Measurements from ENCODE around the gene ABLIM1. TPM values are rescaled to one million over a fixed set of nuclear protein-coding genes. Genes with fewer than 3 reads are reported as not detected.

ABLIM1 gene
- total RNA-seq, 2 donors from 2014 or later: 141 to 184 TPM

DNA sequence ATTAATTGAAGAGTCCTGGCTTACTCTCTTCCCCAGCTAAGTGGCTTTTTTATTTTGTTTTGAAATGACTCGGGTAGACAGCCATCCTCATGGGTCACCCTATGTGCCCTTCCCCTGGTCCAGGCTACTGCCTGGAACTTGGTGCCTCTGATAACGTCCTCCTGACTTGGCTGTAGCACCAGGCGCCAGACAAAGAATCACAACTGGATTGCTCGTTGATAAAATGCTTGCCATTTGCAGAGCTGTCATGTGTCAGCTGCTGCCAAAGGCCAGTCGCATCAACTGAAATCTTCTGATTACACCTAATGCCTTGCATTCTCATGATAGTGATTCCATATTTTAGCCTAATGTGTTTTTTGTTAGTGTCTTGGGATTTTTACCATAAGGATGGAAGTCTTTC is 27.4 kb upstream of the ABLIM1 start:
- Mint-ChIP-seq H3K27me3 (peaks cover 16% of the 10 kb centered on the region), H3K27ac (no peak overlapping the region), H3K4me3 (no peak overlapping the region), H3K36me3 (ENCODE audit: low read depth) (no peaks in the 10 kb centered on the region), H3K4me1 (peaks cover 2% of the 10 kb centered on the region)
- DNase-seq: no peak
- H3K9me3 ChIP-seq (ENCODE audit: control insufficient read depth, low read length, poor library complexity, severe bottlenecking): no peaks in the 10 kb centered on the region
- no peak for ATAC-seq

- Mint-ChIP-seq H3K4me1 (peaks cover 2% of the 10 kb centered on the region), H3K27ac (no peak overlapping the region), H3K27me3 (peaks cover 18% of the 10 kb centered on the region), H3K4me3 (no peak overlapping the region), H3K36me3 (ENCODE audit: low read depth) (no peaks in the 10 kb centered on the region)
- no peak for ATAC-seq
- DNase-seq: no peak
- H3K9me3 ChIP-seq (ENCODE audit: control insufficient read depth, low read length, poor library complexity, severe bottlenecking): no peaks in the 10 kb centered on the region
Measured at GRCh38 chr10:114684822-114685209, 26.7 kb upstream of the ABLIM1 start.

DNA sequence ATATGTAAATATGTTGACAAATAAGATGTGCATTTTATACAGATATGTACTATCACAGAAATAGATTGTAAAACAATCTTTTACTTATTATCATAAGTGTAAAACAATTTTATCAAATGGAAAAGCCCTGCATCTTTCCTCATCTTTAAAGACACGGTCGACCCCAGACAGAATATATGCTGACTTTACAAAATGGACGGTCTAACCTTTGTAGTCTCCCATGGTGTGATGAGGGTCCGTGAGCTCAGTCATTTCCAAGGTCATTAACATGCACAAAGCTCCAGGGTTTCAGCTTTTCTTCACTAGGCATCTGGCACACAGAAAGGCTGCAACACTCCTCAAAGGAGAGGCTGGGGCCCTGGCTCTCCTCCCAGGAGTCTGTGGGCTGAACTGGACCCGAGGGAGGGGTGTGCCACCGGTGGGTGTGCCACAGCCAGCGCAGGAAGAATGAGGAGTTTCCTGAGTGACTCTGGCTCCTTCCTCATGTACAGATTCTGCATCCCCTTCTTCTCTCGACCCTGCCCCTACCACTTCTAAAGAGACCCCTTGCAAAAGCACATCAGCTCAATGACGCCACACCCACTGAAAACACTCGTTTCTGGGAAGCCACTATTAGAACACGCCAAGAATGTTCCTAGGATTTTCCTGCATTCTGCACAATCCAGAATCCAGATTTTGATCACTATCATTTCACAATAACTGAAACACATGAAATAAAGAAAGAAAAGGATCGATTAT is 26.2 kb upstream of the ABLIM1 start:
- no peak for DNase-seq
- peaks cover 18% of the 10 kb centered on the region for H3K27me3 Mint-ChIP-seq

GRCh38 chr10:114683593-114683992 is 25.5 kb upstream of the ABLIM1 start:
- no peaks in the 10 kb centered on the region for H3K36me3 Mint-ChIP-seq (ENCODE audit: low read depth)
- no peak for DNase-seq
- no peak overlapping the region for H3K27ac Mint-ChIP-seq
- H3K4me1 Mint-ChIP-seq: peaks cover 4% of the 10 kb centered on the region
- no peaks in the 10 kb centered on the region for H3K9me3 ChIP-seq (ENCODE audit: control insufficient read depth, low read length, poor library complexity, severe bottlenecking)
- no peak overlapping the region for H3K4me3 Mint-ChIP-seq
- peaks cover 18% of the 10 kb centered on the region for H3K27me3 Mint-ChIP-seq
- no peak for ATAC-seq

More for the DNA sequence above, 26.2 kb upstream of the ABLIM1 start:
- no peaks in the 10 kb centered on the region for H3K9me3 ChIP-seq (ENCODE audit: control insufficient read depth, low read length, poor library complexity, severe bottlenecking)
- H3K4me1 Mint-ChIP-seq: peaks cover 2% of the 10 kb centered on the region
- no peak overlapping the region for H3K27ac Mint-ChIP-seq
- ATAC-seq: no peak
- H3K4me3 Mint-ChIP-seq: no peak overlapping the region
- no peaks in the 10 kb centered on the region for H3K36me3 Mint-ChIP-seq (ENCODE audit: low read depth)

DNA sequence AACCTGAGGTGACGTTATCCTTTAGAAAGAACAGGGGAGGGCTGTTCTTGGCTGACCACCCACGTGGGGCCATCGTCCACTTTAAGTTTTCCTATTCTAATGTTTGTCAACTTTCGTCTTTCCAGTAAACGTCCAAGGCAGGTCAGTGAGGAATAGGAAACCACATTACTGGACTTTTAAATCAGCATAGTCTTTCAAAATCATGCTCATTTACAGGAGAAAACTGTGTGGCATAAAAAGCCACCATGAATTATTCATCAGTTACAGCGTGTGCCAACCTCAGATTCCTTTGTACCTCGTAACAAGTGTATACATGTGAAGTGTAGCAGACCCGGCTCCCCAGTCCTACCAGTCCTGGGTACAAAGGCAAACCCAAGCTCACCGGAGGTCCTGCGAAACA is 25.1 kb upstream of the ABLIM1 start:
- Mint-ChIP-seq H3K27ac (no peak overlapping the region), H3K4me1 (peaks cover 4% of the 10 kb centered on the region), H3K27me3 (peaks cover 18% of the 10 kb centered on the region), H3K4me3 (no peak overlapping the region), H3K36me3 (ENCODE audit: low read depth) (no peaks in the 10 kb centered on the region)
- no peak for DNase-seq
- no peaks in the 10 kb centered on the region for H3K9me3 ChIP-seq (ENCODE audit: control insufficient read depth, low read length, poor library complexity, severe bottlenecking)
- ATAC-seq: no peak

GRCh38 chr10:114682532-114682931 is 24.5 kb upstream of the ABLIM1 start:
- ATAC-seq (no peak), DNase-seq (no peak)
- peaks cover 4% of the 10 kb centered on the region for H3K4me1 Mint-ChIP-seq
- peaks cover 18% of the 10 kb centered on the region for H3K27me3 Mint-ChIP-seq
- no peak overlapping the region for H3K27ac Mint-ChIP-seq
- no peaks in the 10 kb centered on the region for H3K36me3 Mint-ChIP-seq (ENCODE audit: low read depth)
- H3K9me3 ChIP-seq (ENCODE audit: control insufficient read depth, low read length, poor library complexity, severe bottlenecking): no peaks in the 10 kb centered on the region
- no peak overlapping the region for H3K4me3 Mint-ChIP-seq

- no peaks in the 10 kb centered on the region for H3K9me3 ChIP-seq (ENCODE audit: control insufficient read depth, low read length, poor library complexity, severe bottlenecking)
- H3K4me3 Mint-ChIP-seq: no peak overlapping the region
- DNase-seq (no peak), ATAC-seq (no peak)
- peaks cover 4% of the 10 kb centered on the region for H3K4me1 Mint-ChIP-seq
- peaks cover 18% of the 10 kb centered on the region for H3K27me3 Mint-ChIP-seq
- H3K27ac Mint-ChIP-seq: no peak overlapping the region
- H3K36me3 Mint-ChIP-seq (ENCODE audit: low read depth): no peaks in the 10 kb centered on the region
Measured at GRCh38 chr10:114682121-114682520, 24.0 kb upstream of the ABLIM1 start.

DNA sequence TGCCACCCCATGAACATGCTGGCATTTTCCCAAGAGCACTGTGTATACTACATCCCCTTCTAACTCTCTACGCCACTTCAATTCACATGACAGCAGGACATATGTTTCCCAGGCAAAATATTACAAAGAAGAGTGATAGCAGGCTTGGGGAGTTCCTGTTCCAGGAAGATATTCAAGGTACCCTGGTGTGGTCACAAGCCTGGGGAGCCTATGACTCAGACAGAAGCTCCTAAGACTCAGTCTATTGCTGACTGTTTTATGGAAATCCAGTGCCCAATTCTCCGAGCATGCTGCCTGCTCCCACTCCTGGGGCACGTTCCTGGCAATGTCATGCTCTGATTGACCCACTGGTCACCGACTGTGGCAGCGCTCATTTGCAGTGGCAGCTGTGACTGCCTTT is 23.5 kb upstream of the ABLIM1 start:
- Mint-ChIP-seq H3K4me1 (peaks cover 4% of the 10 kb centered on the region), H3K4me3 (no peak overlapping the region), H3K27me3 (peaks cover 18% of the 10 kb centered on the region), H3K36me3 (ENCODE audit: low read depth) (no peaks in the 10 kb centered on the region), H3K27ac (no peak overlapping the region)
- ATAC-seq (no peak), DNase-seq (no peak)
- no peaks in the 10 kb centered on the region for H3K9me3 ChIP-seq (ENCODE audit: control insufficient read depth, low read length, poor library complexity, severe bottlenecking)

DNA sequence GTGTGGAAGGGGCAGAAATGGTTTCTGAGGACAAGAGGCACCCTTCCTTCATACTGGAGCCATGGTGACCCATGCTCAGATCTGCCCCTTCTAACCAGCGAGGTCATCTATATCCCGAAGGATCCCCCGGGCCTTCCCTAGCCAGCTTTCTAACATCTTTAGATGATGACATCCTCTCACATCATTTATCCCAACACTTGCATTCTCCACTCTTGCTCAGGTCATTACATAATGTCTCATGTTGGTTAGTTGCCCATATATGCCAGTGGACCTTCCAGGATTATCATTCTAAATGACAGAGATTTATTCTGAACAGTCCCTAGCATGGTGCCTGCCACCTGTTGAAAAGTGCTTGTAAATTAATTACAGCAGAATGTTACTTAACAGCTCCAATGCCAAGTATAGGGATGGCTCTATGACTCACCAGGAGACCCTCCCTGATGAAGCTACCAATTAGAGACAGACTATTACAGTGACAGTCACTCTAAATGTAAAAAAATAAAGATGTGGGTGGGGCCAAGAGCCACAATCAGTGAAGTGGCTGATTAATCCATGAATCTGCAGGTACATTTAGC is 22.6 kb upstream of the ABLIM1 start:
- no peak for ATAC-seq
- no peak overlapping the region for H3K4me3 Mint-ChIP-seq
- no peak for DNase-seq
- peaks cover 4% of the 10 kb centered on the region for H3K4me1 Mint-ChIP-seq
- no peaks in the 10 kb centered on the region for H3K36me3 Mint-ChIP-seq (ENCODE audit: low read depth)
- H3K27me3 Mint-ChIP-seq: peaks cover 18% of the 10 kb centered on the region
- no peak overlapping the region for H3K27ac Mint-ChIP-seq
- H3K9me3 ChIP-seq (ENCODE audit: control insufficient read depth, low read length, poor library complexity, severe bottlenecking): no peaks in the 10 kb centered on the region

- no peaks in the 10 kb centered on the region for H3K36me3 Mint-ChIP-seq (ENCODE audit: low read depth)
- no peak overlapping the region for H3K27ac Mint-ChIP-seq
- H3K27me3 Mint-ChIP-seq: peaks cover 18% of the 10 kb centered on the region
- no peak for DNase-seq
- peaks cover 4% of the 10 kb centered on the region for H3K4me1 Mint-ChIP-seq
- ATAC-seq: no peak
- no peaks in the 10 kb centered on the region for H3K9me3 ChIP-seq (ENCODE audit: control insufficient read depth, low read length, poor library complexity, severe bottlenecking)
- no peak overlapping the region for H3K4me3 Mint-ChIP-seq
Measured at GRCh38 chr10:114679552-114679951, 21.5 kb upstream of the ABLIM1 start.

DNA sequence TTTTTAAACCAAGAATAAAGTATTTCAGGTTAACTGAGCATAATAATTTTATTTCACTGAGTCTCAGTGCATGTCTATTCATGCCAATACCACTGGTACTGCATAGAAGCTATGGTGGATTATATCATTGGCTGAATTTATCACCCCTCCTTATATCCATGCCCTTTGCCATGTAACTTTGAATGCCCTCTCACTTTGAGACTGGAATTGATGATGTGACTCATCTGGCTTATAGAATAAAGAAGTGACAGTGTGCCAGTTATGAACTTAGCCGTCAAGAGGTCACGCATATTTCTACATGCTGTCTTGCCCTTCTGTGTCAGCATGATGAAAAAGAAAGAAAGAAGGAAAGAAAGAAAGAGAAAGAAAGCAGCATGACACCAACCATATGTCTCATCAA is 20.7 kb upstream of the ABLIM1 start:
- Mint-ChIP-seq H3K27ac (no peak overlapping the region), H3K4me3 (no peak overlapping the region), H3K4me1 (peaks cover 4% of the 10 kb centered on the region)

DNA sequence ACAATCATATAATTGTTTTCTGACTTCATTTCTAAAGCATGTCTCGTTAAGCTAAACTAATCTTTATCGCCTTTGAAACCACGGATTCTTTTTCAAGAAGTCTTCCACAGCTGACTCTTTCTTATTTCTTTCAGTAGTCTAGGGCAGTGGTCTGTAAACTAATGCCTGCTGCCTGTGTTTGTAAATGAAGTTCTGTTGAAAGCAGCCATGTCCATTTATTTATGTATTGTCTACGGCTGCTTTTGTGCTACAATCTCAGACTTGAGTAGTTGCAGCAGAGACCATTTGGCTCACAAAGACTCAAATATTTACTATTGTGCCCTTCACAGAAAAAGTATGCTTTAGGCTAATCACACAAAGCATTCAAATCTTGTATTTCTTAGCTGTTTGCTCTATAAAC is 20.3 kb upstream of the ABLIM1 start:
- H3K36me3 Mint-ChIP-seq (ENCODE audit: low read depth): no peaks in the 10 kb centered on the region
- no peak for DNase-seq
- H3K27ac Mint-ChIP-seq: no peak overlapping the region
- H3K27me3 Mint-ChIP-seq: peaks cover 18% of the 10 kb centered on the region
- no peak for ATAC-seq
- H3K4me1 Mint-ChIP-seq: peaks cover 5% of the 10 kb centered on the region
- no peak overlapping the region for H3K4me3 Mint-ChIP-seq
- H3K9me3 ChIP-seq (ENCODE audit: control insufficient read depth, low read length, poor library complexity, severe bottlenecking): no peaks in the 10 kb centered on the region

More for the DNA sequence above, 20.7 kb upstream of the ABLIM1 start:
- DNase-seq (no peak), ATAC-seq (no peak)
- peaks cover 18% of the 10 kb centered on the region for H3K27me3 Mint-ChIP-seq
- no peaks in the 10 kb centered on the region for H3K36me3 Mint-ChIP-seq (ENCODE audit: low read depth)
- H3K9me3 ChIP-seq (ENCODE audit: control insufficient read depth, low read length, poor library complexity, severe bottlenecking): no peaks in the 10 kb centered on the region

GRCh38 chr10:114674346-114674745 is 16.3 kb upstream of the ABLIM1 start:
- H3K36me3 Mint-ChIP-seq (ENCODE audit: low read depth): no peaks in the 10 kb centered on the region
- no peak for ATAC-seq
- no peaks in the 10 kb centered on the region for H3K27me3 Mint-ChIP-seq
- peaks cover 5% of the 10 kb centered on the region for H3K4me1 Mint-ChIP-seq
- no peak overlapping the region for H3K27ac Mint-ChIP-seq
- no peak overlapping the region for H3K4me3 Mint-ChIP-seq
- DNase-seq: no peak
- no peaks in the 10 kb centered on the region for H3K9me3 ChIP-seq (ENCODE audit: control insufficient read depth, low read length, poor library complexity, severe bottlenecking)

GRCh38 chr10:114669648-114670047 is 11.6 kb upstream of the ABLIM1 start:
- H3K4me3 Mint-ChIP-seq: no peak overlapping the region

More at GRCh38 chr10:114669648-114670047, 11.6 kb upstream of the ABLIM1 start:
- Mint-ChIP-seq H3K27ac (no peak overlapping the region), H3K4me1 (peaks cover 6% of the 10 kb centered on the region), H3K27me3 (no peaks in the 10 kb centered on the region), H3K36me3 (ENCODE audit: low read depth) (peaks cover 2% of the 10 kb centered on the region)
- no peak for DNase-seq
- H3K9me3 ChIP-seq (ENCODE audit: control insufficient read depth, low read length, poor library complexity, severe bottlenecking): no peaks in the 10 kb centered on the region
- no peak for ATAC-seq
